Measurements from ENCODE around the gene HIVEP1.

The HIVEP1 gene

GRCh38 chr6:12012038-12012557, at the start of gene HIVEP1:
HIVEP1 (plus strand) TSS chr6:12012312; CDS start chr6:12015629, 3,317 bp downstream.
- peak; percentile 39 for DNase-seq

GRCh38 chr6:11963756-11964500, 48.2 kb upstream of the HIVEP1 start:
- no peak for DNase-seq

GRCh38 chr6:11964729-11965335, 47.3 kb upstream of the HIVEP1 start:
- DNase-seq = no peak

- no peak for DNase-seq
Measured at GRCh38 chr6:11965499-11965898, 46.6 kb upstream of the HIVEP1 start.

- DNase-seq = no peak
Measured at GRCh38 chr6:11968241-11968806, 43.8 kb upstream of the HIVEP1 start.

- DNase-seq = no peak
Measured at GRCh38 chr6:11969092-11969491, 43.0 kb upstream of the HIVEP1 start.

GRCh38 chr6:11970114-11970513, 42.0 kb upstream of the HIVEP1 start:
- no peak for DNase-seq

- no peak for DNase-seq
Measured at GRCh38 chr6:11971154-11971553, 41.0 kb upstream of the HIVEP1 start.

- DNase-seq = no peak
Measured at GRCh38 chr6:11972270-11972669, 39.8 kb upstream of the HIVEP1 start.

- no peak for DNase-seq
Measured at GRCh38 chr6:11972806-11973205, 39.3 kb upstream of the HIVEP1 start.

GRCh38 chr6:11973238-11973637, 38.9 kb upstream of the HIVEP1 start:
- no peak for DNase-seq

- DNase-seq = no peak
Measured at GRCh38 chr6:11974089-11974488, 38.0 kb upstream of the HIVEP1 start.

- no peak for DNase-seq
Measured at GRCh38 chr6:11975353-11975977, 36.6 kb upstream of the HIVEP1 start.

- DNase-seq = no peak
Measured at GRCh38 chr6:11976489-11976888, 35.6 kb upstream of the HIVEP1 start.

- DNase-seq = no peak
Measured at GRCh38 chr6:11977193-11977592, 34.9 kb upstream of the HIVEP1 start.

- no peak for DNase-seq
Measured at GRCh38 chr6:11977738-11978137, 34.4 kb upstream of the HIVEP1 start.

GRCh38 chr6:11978169-11978987, 33.7 kb upstream of the HIVEP1 start:
- DNase-seq = no peak

GRCh38 chr6:11979866-11980265, 32.2 kb upstream of the HIVEP1 start:
- DNase-seq = no peak

- DNase-seq = no peak
Measured at GRCh38 chr6:11983306-11983705, 28.8 kb upstream of the HIVEP1 start.

- DNase-seq = no peak
Measured at GRCh38 chr6:11987386-11987785, 24.7 kb upstream of the HIVEP1 start.

- no peak for DNase-seq
Measured at GRCh38 chr6:11989386-11989785, 22.7 kb upstream of the HIVEP1 start.

GRCh38 chr6:11992086-11992485, 20.0 kb upstream of the HIVEP1 start:
- no peak for DNase-seq
